ENCODE results near the gene MGAT3. TPM values are rescaled to one million over a fixed set of nuclear protein-coding genes. Genes with fewer than 3 reads are reported as not detected.

Gene MGAT3
- total and polyA plus RNA-seq, 2 of the 13 experiments (the other 11 are each of a cell fraction or from before 2014, with no cell fraction given): 0.11 to 0.15 TPM

- TF ChIP-seq BORCS8-MEF2B (CRISPR knock-in tag; IDR thresholded peaks at IDR 0.05) (peak; percentile 39; the same call in 1 of the 2 replicates), RBAK (CRISPR knock-in tag; IDR thresholded peaks at IDR 0.05) (no peak), RFXAP (CRISPR knock-in tag; IDR thresholded peaks at IDR 0.05; ENCODE audit: borderline replicate concordance) (peak; percentile 10; the same call in 1 of the 2 replicates), TERF1 (CRISPR knock-in tag; IDR thresholded peaks at IDR 0.05) (no peak), ZNF484 (CRISPR knock-in tag; IDR thresholded peaks at IDR 0.05; ENCODE audit: borderline replicate concordance, low read depth) (peak; percentile 80; the same call in 1 of the 2 replicates), ZBTB25 (CRISPR knock-in tag; IDR thresholded peaks at IDR 0.05) (no peak), PTBP1 (IDR thresholded peaks at IDR 0.05; ENCODE audit: low read depth, low read length, poor library complexity, severe bottlenecking) (peak; percentile 59), PRMT3 (CRISPR knock-in tag; IDR thresholded peaks at IDR 0.05; ENCODE audit: borderline replicate concordance, low read depth) (0 out of 2 replicates have a peak, but pooled peaks have one; percentile 23), ZFAT (CRISPR knock-in tag; conservative IDR thresholded peaks at IDR 0.05) (no peak; the same call in 1 of the 2 replicates), SRF (IDR thresholded peaks at IDR 0.05; ENCODE audit: low read depth, low read length) (no peak; the same call in 1 of the 2 replicates), TAF15 (IDR thresholded peaks at IDR 0.05; ENCODE audit: low read depth, low read length, poor library complexity, severe bottlenecking) (peak; percentile 48), ZNF598 (CRISPR knock-in tag; IDR thresholded peaks at IDR 0.05; ENCODE audit: borderline replicate concordance) (0 out of 2 replicates have a peak, but pooled peaks have one; percentile 57), HOXA3 (CRISPR knock-in tag; IDR thresholded peaks at IDR 0.05) (peak; percentile 88), ZNF609 (CRISPR knock-in tag; IDR thresholded peaks at IDR 0.05; ENCODE audit: borderline replicate concordance) (peak; percentile 38; the same call in 1 of the 2 replicates), ZNF7 (CRISPR knock-in tag; IDR thresholded peaks at IDR 0.05) (no peak), U2AF1 (optimal IDR thresholded peaks at IDR 0.05; ENCODE audit: low read depth, low read length) (no peak), SMAD1 (CRISPR knock-in tag; IDR thresholded peaks at IDR 0.05; ENCODE audit: borderline replicate concordance, low read depth) (peak; percentile 86; the same call in 1 of the 2 replicates), ZBTB39 (CRISPR knock-in tag; IDR thresholded peaks at IDR 0.05) (peak; percentile 45; the same call in 1 of the 2 replicates)
These were observed 63.7 kb downstream of the MGAT3 start, which contains the start of gene ATF4 (continued) for GRCh38 chr22:39520226-39521105.
